Mucosa of descending colon (tissue), 3 donors: ENCODE measurements around the gene EIF2D. TPM values are rescaled to one million over a fixed set of nuclear protein-coding genes. Genes with fewer than 3 reads are reported as not detected.
A peak's percentile ranks its signal among the peaks of the same experiment; 100 is the strongest.

ENCODE experiments used
- ATAC-seq: fragments of 200-7000 bp; cut with Tn5 transposase; one replicate; pipeline ENCODE4 v1.9.1; 2020; ENCODE audit warnings: mild to moderate bottlenecking, moderate library complexity
- DNase-seq, 3 donors: peaks; one replicate each; pipeline ENCODE4 v3.0.0-alpha.2; 2020
- H3K36me3 ChIP-seq: fragments of 200-600 bp; one replicate; pipeline ENCODE4 v1.8.0; 2021; ENCODE audit warnings: low read depth, mild to moderate bottlenecking
- H3K4me1 ChIP-seq: fragments of 200-600 bp; one replicate; pipeline ENCODE4 v1.8.0; 2021; ENCODE audit warnings: low read depth, mild to moderate bottlenecking
- H3K4me3 ChIP-seq: fragments of 200-600 bp; one replicate; pipeline ENCODE4 v1.8.0; 2021; ENCODE audit warnings: mild to moderate bottlenecking
- H3K9me3 ChIP-seq: fragments of 200-600 bp; one replicate; pipeline ENCODE4 v1.8.0; 2021; ENCODE audit warnings: mild to moderate bottlenecking
- intact Hi-C, 2 donors: fragments of 100-400 bp; cut with DNase I in 1 of 2; cut with micrococcal nuclease in 1 of 2; formaldehyde crosslinking; loops; one replicate each; pipeline versions ENCODE4 v1.11.0 to v1.11.1; 2022; cut with DNase I, micrococcal nuclease
- total RNA-seq, 3 donors: library from RNA; stranded (reverse); fragmentation: NEBNext Ultra II Directional in 2 of 3; extraction: Animal tissue kit (Norgen Biotek cat#: 25700) in 2 of 3; gene quantifications; one replicate each; pipeline versions ENCODE4 v1.2.1 to v1.2.4, GENCODE V29; 2021 to 2023
- TF ChIP-seq, protein P1 (sequence below): fragments of 200-600 bp; IDR thresholded peaks from one replicate; pipeline ENCODE4 v1.8.0; 2022; ENCODE audit warnings: antibody characterized with exemption, mild to moderate bottlenecking
- donor health status: DM: no; HTN: no; CAD: no; lungs with moderate emphysema.
- donor health status: DM: no; HTN: no; CAD: no.
- donor health status: DM: no; HTN: yes; CAD: no.

The EIF2D gene
- total RNA-seq, 3 donors from 2014 or later = 36.8 to 47.8 (median 43.9) TPM

- ATAC-seq (peak; percentile 31), DNase-seq (peak in 1 of 3 donors; percentile 28)
- Histone ChIP-seq H3K4me1 (peaks cover 4% of the 10 kb centered on the region), H3K9me3 (no peaks in the 10 kb centered on the region), H3K36me3 (peaks cover 7% of the 10 kb centered on the region), H3K4me3 (no peak overlapping the region)
- TF ChIP-seq, protein P1, sequence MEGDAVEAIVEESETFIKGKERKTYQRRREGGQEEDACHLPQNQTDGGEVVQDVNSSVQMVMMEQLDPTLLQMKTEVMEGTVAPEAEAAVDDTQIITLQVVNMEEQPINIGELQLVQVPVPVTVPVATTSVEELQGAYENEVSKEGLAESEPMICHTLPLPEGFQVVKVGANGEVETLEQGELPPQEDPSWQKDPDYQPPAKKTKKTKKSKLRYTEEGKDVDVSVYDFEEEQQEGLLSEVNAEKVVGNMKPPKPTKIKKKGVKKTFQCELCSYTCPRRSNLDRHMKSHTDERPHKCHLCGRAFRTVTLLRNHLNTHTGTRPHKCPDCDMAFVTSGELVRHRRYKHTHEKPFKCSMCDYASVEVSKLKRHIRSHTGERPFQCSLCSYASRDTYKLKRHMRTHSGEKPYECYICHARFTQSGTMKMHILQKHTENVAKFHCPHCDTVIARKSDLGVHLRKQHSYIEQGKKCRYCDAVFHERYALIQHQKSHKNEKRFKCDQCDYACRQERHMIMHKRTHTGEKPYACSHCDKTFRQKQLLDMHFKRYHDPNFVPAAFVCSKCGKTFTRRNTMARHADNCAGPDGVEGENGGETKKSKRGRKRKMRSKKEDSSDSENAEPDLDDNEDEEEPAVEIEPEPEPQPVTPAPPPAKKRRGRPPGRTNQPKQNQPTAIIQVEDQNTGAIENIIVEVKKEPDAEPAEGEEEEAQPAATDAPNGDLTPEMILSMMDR = no peak
- intact Hi-C loops = no loop called here
Observed at GRCh38 chr1:206589206-206589605, 23.1 kb downstream of the EIF2D start.

DNA sequence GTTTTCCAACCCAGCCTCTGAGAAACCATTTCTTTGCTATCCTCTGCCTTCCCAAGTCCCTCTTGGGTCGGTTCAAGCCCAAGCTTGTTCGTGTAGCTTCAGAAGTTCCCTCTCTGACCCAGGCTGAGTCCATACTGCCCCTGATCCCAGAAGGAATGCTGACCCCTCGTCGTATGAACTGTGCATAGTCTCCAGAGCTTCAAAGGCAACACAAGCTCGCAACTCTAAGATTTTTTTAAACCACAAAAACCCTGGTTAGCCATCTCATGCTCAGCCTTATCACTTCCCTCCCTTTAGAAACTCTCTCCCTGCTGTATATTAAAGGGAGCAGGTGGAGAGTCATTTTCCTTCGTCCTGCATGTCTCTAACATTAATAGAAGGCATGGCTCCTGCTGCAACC lies 23.8 kb downstream of the EIF2D start:
- peaks cover 7% of the 10 kb centered on the region for H3K36me3 ChIP-seq
- no peak for ATAC-seq

GRCh38 chr1:206587904-206588303 lies 24.4 kb downstream of the EIF2D start:
- intact Hi-C loops = no loop called here

More for the DNA sequence above, 23.8 kb downstream of the EIF2D start:
- TF ChIP-seq, protein P1 = no peak
- H3K4me1 ChIP-seq = peaks cover 4% of the 10 kb centered on the region
- DNase-seq = no peak
- no peaks in the 10 kb centered on the region for H3K9me3 ChIP-seq
- no peak overlapping the region for H3K4me3 ChIP-seq
- intact Hi-C loops = no loop called here

DNA sequence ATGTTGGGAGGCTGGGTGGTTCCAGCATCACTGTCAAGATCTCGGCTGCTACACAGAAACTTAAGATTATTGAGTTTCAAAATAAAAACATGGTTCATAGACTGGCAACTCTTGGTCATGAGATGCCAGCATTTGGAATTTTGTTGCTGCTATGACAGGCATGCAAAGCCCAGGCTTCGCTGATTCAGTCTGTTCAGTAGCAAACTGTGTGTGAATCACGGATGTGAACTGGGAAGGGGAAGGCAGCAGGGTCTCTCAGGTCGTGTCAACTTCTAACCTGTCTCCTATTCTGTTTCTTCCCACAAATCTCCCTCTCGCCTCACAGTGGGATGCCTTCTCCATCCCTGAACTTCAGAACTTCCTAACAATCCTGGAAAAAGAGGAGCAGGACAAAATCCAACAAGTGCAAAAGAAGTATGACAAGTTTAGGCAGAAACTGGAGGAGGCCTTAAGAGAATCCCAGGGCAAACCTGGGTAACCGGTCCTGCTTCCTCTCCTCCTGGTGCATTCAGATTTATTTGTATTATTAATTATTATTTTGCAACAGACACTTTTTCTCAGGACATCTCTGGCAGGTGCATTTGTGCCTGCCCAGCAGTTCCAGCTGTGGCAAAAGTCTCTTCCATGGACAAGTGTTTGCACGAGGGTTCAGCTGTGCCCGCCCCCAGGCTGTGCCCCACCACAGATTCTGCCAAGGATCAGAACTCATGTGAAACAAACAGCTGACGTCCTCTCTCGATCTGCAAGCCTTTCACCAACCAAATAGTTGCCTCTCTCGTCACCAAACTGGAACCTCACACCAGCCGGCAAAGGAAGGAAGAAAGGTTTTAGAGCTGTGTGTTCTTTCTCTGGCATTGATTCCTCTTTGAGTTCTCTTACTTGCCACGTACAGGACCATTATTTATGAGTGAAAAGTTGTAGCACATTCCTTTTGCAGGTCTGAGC lies 25.5 kb downstream of the EIF2D start:
- Histone ChIP-seq H3K4me1 (peaks cover 6% of the 10 kb centered on the region), H3K4me3 (no peak overlapping the region), H3K36me3 (peaks cover 7% of the 10 kb centered on the region), H3K9me3 (no peaks in the 10 kb centered on the region)
- ATAC-seq = no peak
- no peak for DNase-seq
- intact Hi-C loops = no loop called here
- TF ChIP-seq, protein P1 = no peak

More at GRCh38 chr1:206587904-206588303, 24.4 kb downstream of the EIF2D start:
- peaks cover 7% of the 10 kb centered on the region for H3K36me3 ChIP-seq
- peaks cover 4% of the 10 kb centered on the region for H3K4me1 ChIP-seq
- no peaks in the 10 kb centered on the region for H3K9me3 ChIP-seq
- no peak overlapping the region for H3K4me3 ChIP-seq
- TF ChIP-seq, protein P1 = no peak
- no peak for ATAC-seq
- no peak for DNase-seq

- peaks cover 7% of the 10 kb centered on the region for H3K36me3 ChIP-seq
- DNase-seq = no peak
- TF ChIP-seq, protein P1 = no peak
- H3K4me1 ChIP-seq = peaks cover 2% of the 10 kb centered on the region
- intact Hi-C loops = loop anchor here in 1 of 2 donors (5.0 kb wide), 2 partner anchors 42 to 92 kb away; no protein-coding TSS in a partner anchor
- H3K4me3 ChIP-seq = no peak overlapping the region
- H3K9me3 ChIP-seq = no peaks in the 10 kb centered on the region
- ATAC-seq = no peak
Observed at GRCh38 chr1:206584683-206585082, 27.6 kb downstream of the EIF2D start.
